Endothelial cell (in vitro differentiated cells): ENCODE measurements around the gene GBE1. TPM values are rescaled to one million over a fixed set of nuclear protein-coding genes. Genes with fewer than 3 reads are reported as not detected.

Experiments
- DNase-seq: peaks from one replicate; pipeline ENCODE4 v3.0.0; 2021; ENCODE audit warnings: low spot score
- H3K27ac Mint-ChIP-seq: one replicate; pipeline ENCODE4 v1.8.0; 2021; ENCODE audit warnings: mixed read lengths, inconsistent platforms; ENCODE audit not compliant: unreplicated experiment
- H3K27me3 Mint-ChIP-seq: one replicate; pipeline ENCODE4 v1.8.0; 2021; ENCODE audit warnings: mild to moderate bottlenecking, moderate library complexity, mixed read lengths, inconsistent platforms; ENCODE audit not compliant: unreplicated experiment
- H3K36me3 Mint-ChIP-seq: one replicate; pipeline ENCODE4 v1.8.0; 2021; ENCODE audit warnings: mild to moderate bottlenecking, low read depth, mixed read lengths, inconsistent platforms; ENCODE audit not compliant: unreplicated experiment
- H3K4me1 Mint-ChIP-seq: one replicate; pipeline ENCODE4 v1.8.0; 2021; ENCODE audit warnings: mild to moderate bottlenecking, mixed read lengths, inconsistent platforms; ENCODE audit not compliant: unreplicated experiment
- H3K4me3 Mint-ChIP-seq: one replicate; pipeline ENCODE4 v1.8.0; 2021; ENCODE audit warnings: mild to moderate bottlenecking, mixed read lengths, inconsistent platforms; ENCODE audit not compliant: unreplicated experiment
- H3K9me3 Mint-ChIP-seq: one replicate; pipeline ENCODE4 v1.8.0; 2021; ENCODE audit warnings: mixed read lengths, inconsistent platforms; ENCODE audit not compliant: unreplicated experiment
- CTCF ChIP-seq: fragments of 200-600 bp; sonication (generic); IDR thresholded peaks from one replicate; pipeline ENCODE4 v1.5.0; 2021; ENCODE audit warnings: antibody characterized with exemption; ENCODE audit not compliant: unreplicated experiment
- total RNA-seq: library from RNA; stranded (reverse); fragmentation: NEBNext Ultra II Directional; extraction: Animal tissue kit (Norgen Biotek cat#: 25700); gene quantifications from one replicate; pipeline ENCODE4 v1.2.1, GENCODE V29; 2021; ENCODE audit not compliant: unreplicated experiment

The GBE1 gene
- total RNA-seq, 1 donor from 2014 or later: 15.6 TPM

- no peaks in the 10 kb centered on the region for H3K36me3 Mint-ChIP-seq
- H3K27ac Mint-ChIP-seq: no peak overlapping the region
- DNase-seq: peak; percentile 11
- no peak for TF ChIP-seq CTCF
- no peaks in the 10 kb centered on the region for H3K27me3 Mint-ChIP-seq
- H3K9me3 Mint-ChIP-seq: no peaks in the 10 kb centered on the region
- H3K4me3 Mint-ChIP-seq: no peak overlapping the region
- no peaks in the 10 kb centered on the region for H3K4me1 Mint-ChIP-seq
These were observed 117.7 kb downstream of the GBE1 start for GRCh38 chr3:81643721-81644120.

GRCh38 chr3:81638480-81638879 is 123.0 kb downstream of the GBE1 start:
- no peaks in the 10 kb centered on the region for H3K27me3 Mint-ChIP-seq
- no peak for TF ChIP-seq CTCF
- no peak for DNase-seq
- no peak overlapping the region for H3K27ac Mint-ChIP-seq
- H3K4me1 Mint-ChIP-seq: no peaks in the 10 kb centered on the region
- H3K4me3 Mint-ChIP-seq: no peak overlapping the region
- no peaks in the 10 kb centered on the region for H3K36me3 Mint-ChIP-seq
- no peaks in the 10 kb centered on the region for H3K9me3 Mint-ChIP-seq

GRCh38 chr3:81632659-81633058 is 128.8 kb downstream of the GBE1 start:
- H3K4me3 Mint-ChIP-seq: no peak overlapping the region
- no peaks in the 10 kb centered on the region for H3K9me3 Mint-ChIP-seq
- H3K36me3 Mint-ChIP-seq: peaks cover 3% of the 10 kb centered on the region
- no peak for DNase-seq
- peaks cover 2% of the 10 kb centered on the region for H3K27me3 Mint-ChIP-seq
- no peak for TF ChIP-seq CTCF
- H3K4me1 Mint-ChIP-seq: no peaks in the 10 kb centered on the region
- no peak overlapping the region for H3K27ac Mint-ChIP-seq

GRCh38 chr3:81624756-81625155 is 136.7 kb downstream of the GBE1 start:
- no peaks in the 10 kb centered on the region for H3K9me3 Mint-ChIP-seq
- H3K27me3 Mint-ChIP-seq: no peaks in the 10 kb centered on the region
- H3K36me3 Mint-ChIP-seq: no peaks in the 10 kb centered on the region
- no peak overlapping the region for H3K27ac Mint-ChIP-seq
- TF ChIP-seq CTCF: no peak
- peaks cover 8% of the 10 kb centered on the region for H3K4me1 Mint-ChIP-seq
- no peak for DNase-seq
- H3K4me3 Mint-ChIP-seq: no peak overlapping the region

GRCh38 chr3:81622395-81622794 is 139.1 kb downstream of the GBE1 start:
- no peak for DNase-seq
- Mint-ChIP-seq H3K36me3 (no peaks in the 10 kb centered on the region), H3K4me1 (peaks cover 8% of the 10 kb centered on the region), H3K27me3 (no peaks in the 10 kb centered on the region), H3K4me3 (no peak overlapping the region), H3K9me3 (no peaks in the 10 kb centered on the region), H3K27ac (no peak overlapping the region)
- no peak for TF ChIP-seq CTCF
